K562 (cell line): ENCODE measurements around the gene NOL8. TPM values are rescaled to one million over a fixed set of nuclear protein-coding genes. Genes with fewer than 3 reads are reported as not detected.

Experiments used
- CUX1 ChIP-seq: fragments of 200-800 bp; sonication (Bioruptor generic); IDR thresholded peaks from 2 replicates; pipeline ENCODE4 v1.6.1; 2016; ENCODE audit warnings: missing genetic modification characterization, missing compliant biosample characterization
- FOSL1 ChIP-seq: fragments of 200-800 bp; sonication (Bioruptor generic); conservative IDR thresholded peaks from 2 replicates; pipeline ENCODE4 v1.6.1; 2016; ENCODE audit warnings: missing genetic modification characterization, missing compliant biosample characterization
- LCOR ChIP-seq: sonication (generic); formaldehyde crosslinking; IDR thresholded peaks from 2 replicates; pipeline ENCODE4 v1.8.0; 2022; ENCODE audit warnings: mild to moderate bottlenecking, missing genetic modification reagents
- ZBTB11 ChIP-seq, 3 experiments: fragments of 200-800 bp in 1 of 3; fragments of 250-450 bp in 1 of 3; fragments of 450-650 bp in 1 of 3; sonication (Bioruptor Pico) in 1 of 3; sonication (Bioruptor generic) in 1 of 3; formaldehyde crosslinking in 1 of 3; IDR thresholded peaks; 2 replicates each; pipeline versions ENCODE4 v1.6.1 to v1.8.0; 2016 to 2022; ENCODE audit warnings: mild to moderate bottlenecking in 2 of 3, missing genetic modification characterization in 2 of 3, missing compliant biosample characterization in 1 of 3, moderate library complexity in 1 of 3
- ZNF561 ChIP-seq: fragments of 450-650 bp; formaldehyde crosslinking; conservative IDR thresholded peaks from 2 replicates; pipeline ENCODE4 v1.4.0; 2020; ENCODE audit warnings: mild to moderate bottlenecking, moderate library complexity
- polyA plus RNA-seq, 8 experiments: library from polyadenylated mRNA; depleted of rRNA in 4 of 8; stranded (reverse) in 5 of 8; unstranded in 3 of 8; fragments of >200 nt; fragmentation: Nextera tagmentation in 2 of 8; fragmentation: Illumina TruSeq in 1 of 8; extraction: Ambion mirVana in 2 of 8; extraction: Trizol in 1 of 8; gene quantifications; 2 replicates each; pipeline versions ENCODE4 v1.2.1 to v1.2.3, GENCODE V29; 2011 to 2014; ENCODE audit warnings: inconsistent platforms in 1 of 8, missing spikeins in 1 of 8
- total RNA-seq, 7 experiments: library from RNA; depleted of rRNA in 6 of 7; stranded (reverse); fragments of >200 nt in 6 of 7; fragmentation: Illumina TruSeq in 2 of 7; extraction: Trizol in 2 of 7; gene quantifications; 2 replicates each; pipeline versions ENCODE4 v1.2.1 to v1.2.3, GENCODE V29; 2011 to 2021; ENCODE audit warnings: low replicate concordance in 1 of 7

NOL8 gene
- total and polyA plus RNA-seq, 9 of the 15 experiments (the other 6 are each of a cell fraction or from before 2014, with no cell fraction given) = 51.3 to 91.5 (median 58.7) TPM

- TF ChIP-seq CUX1 (CRISPR knock-in tag) = no peak
- TF ChIP-seq LCOR (CRISPR knock-in tag) = 0 out of 2 replicates have a peak, but pooled peaks have one; percentile 21
- TF ChIP-seq FOSL1 (tag) = 0 out of 2 replicates have a peak, but pooled peaks have one; percentile 8
- TF ChIP-seq ZNF561 (CRISPR knock-in tag) = no peak
- TF ChIP-seq ZBTB11 (CRISPR knock-in tag; IDR thresholded peaks at IDR 0.05) = 0 out of 6 replicates have a peak, but pooled peaks of 1 of the 3 experiments have one; percentile 93
Observed at GRCh38 chr9:92324889-92325268, 271 bp downstream of the NOL8 start (continued).
